Gastroesophageal sphincter (tissue), 4 donors: Measurements from ENCODE around the gene SLC4A2. TPM values are rescaled to one million over a fixed set of nuclear protein-coding genes. Genes with fewer than 3 reads are reported as not detected.

Experiments used
- ATAC-seq: fragments of 150-250 bp; one replicate; pipeline ENCODE4 v1.9.1; 2016; ENCODE audit warnings: mild to moderate bottlenecking, moderate library complexity
- H3K27ac ChIP-seq, 4 donors: fragments of 200-600 bp; sonication (generic) in 3 of 4; 1 replicate in 3 of 4; 2 replicates in 1 of 4; pipeline ENCODE4 v1.5.1; 2016 to 2019
- H3K27me3 ChIP-seq: fragments of 200-600 bp; sonication (generic); one replicate; pipeline ENCODE4 v1.5.1; 2019
- H3K36me3 ChIP-seq, 2 donors: fragments of 200-600 bp; sonication (generic); one replicate each; pipeline ENCODE4 v1.5.1; 2019; ENCODE audit warnings: control low read depth in 1 of 2
- H3K4me1 ChIP-seq, 3 donors: fragments of 200-600 bp; sonication (generic); 1 replicate in 2 of 3; 2 replicates in 1 of 3; pipeline ENCODE4 v1.5.1; 2016 to 2019; ENCODE audit warnings: control low read depth in 2 of 3
- H3K4me3 ChIP-seq, 2 donors: fragments of 200-600 bp; sonication (generic); one replicate each; pipeline ENCODE4 v1.5.1; 2019; ENCODE audit warnings: mild to moderate bottlenecking in 1 of 2, moderate library complexity in 1 of 2
- H3K9me3 ChIP-seq, 3 donors: fragments of 200-600 bp; sonication (generic); one replicate each; pipeline ENCODE4 v1.5.1; 2017 to 2019; ENCODE audit warnings: control low read depth in 2 of 3
- EP300 ChIP-seq: sonication (generic); formaldehyde crosslinking; IDR thresholded peaks from one replicate; pipeline ENCODE4 v1.6.1; 2017; ENCODE audit warnings: antibody characterized with exemption, mild to moderate bottlenecking
- POLR2A ChIP-seq, 2 donors: fragments of 450-650 bp; IDR thresholded peaks; one replicate each; pipeline ENCODE4 v1.6.1; 2017; ENCODE audit warnings: antibody characterized with exemption in 2 of 2, mild to moderate bottlenecking in 2 of 2, moderate library complexity in 1 of 2
- POLR2AphosphoS5 ChIP-seq: sonication (generic); formaldehyde crosslinking; IDR thresholded peaks from one replicate; pipeline ENCODE4 v1.6.1; 2017; ENCODE audit warnings: antibody characterized with exemption
- WGBS, 2 donors: methylation state at CpG; one replicate each; pipeline ENCODE4 v1.1.5; 2018; ENCODE audit warnings: low coverage in 1 of 2; 5-methylcytosine and 5-hydroxymethylcytosine counted together
- total RNA-seq, 4 donors: library from RNA; depleted of rRNA; stranded (reverse); fragments of >200 nt; gene quantifications; one replicate each; pipeline ENCODE4 v1.1.0, GENCODE V29; 2016
- TF ChIP-seq, protein P1 (sequence below), 4 experiments: fragments of 200-600 bp in 2 of 4; fragments of 450-650 bp in 2 of 4; sonication (generic) in 1 of 4; IDR thresholded peaks; one replicate each; pipeline ENCODE4 v1.5.1; 2017 to 2019; ENCODE audit warnings: antibody characterized with exemption in 4 of 4, mild to moderate bottlenecking in 2 of 4, moderate library complexity in 2 of 4

Gene SLC4A2
- total RNA-seq, 4 donors from 2014 or later = 77.8 to 152 (median 95.7) TPM

DNA sequence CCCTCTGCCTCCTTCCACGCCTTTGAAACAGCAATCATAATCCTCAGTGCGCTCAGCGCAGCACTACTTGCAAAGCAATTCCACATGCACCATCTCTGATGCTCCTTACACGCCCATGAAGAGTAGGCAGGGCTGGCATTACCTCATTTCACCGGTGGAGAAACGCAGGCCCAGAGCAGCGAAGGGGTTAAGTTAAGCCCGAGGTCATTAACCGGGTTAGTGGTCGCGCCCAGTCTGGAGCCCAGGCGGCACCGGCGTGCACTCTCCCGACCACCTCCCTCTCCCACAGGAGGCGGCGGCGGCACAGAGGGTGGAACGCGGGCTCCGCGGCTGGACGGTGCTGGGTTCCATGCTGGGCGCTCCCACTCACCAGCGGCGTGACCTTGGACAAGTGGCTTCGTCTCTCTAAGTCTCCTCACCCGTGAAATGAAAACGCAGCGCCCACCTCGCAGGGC lies 20.7 kb downstream of the SLC4A2 start:
- 40% methylated on average over 1 of the region's 31 CpGs; no CpG with 5 or more reads in 1 of the 2 donors for WGBS, 2 donors
- peaks cover 8 to 74% (median 33%) of the 10 kb centered on the region in 3 donors for H3K4me1 ChIP-seq
- ATAC-seq = peak; percentile 1
- H3K4me3 ChIP-seq = peak overlapping the region; percentile 85 to 98
- no peaks in the 10 kb centered on the region for H3K27me3 ChIP-seq
- peak overlapping the region; percentile 80 to 98 (median 96) for H3K27ac ChIP-seq
- no peak for TF ChIP-seq POLR2AphosphoS5
- H3K36me3 ChIP-seq = peaks cover 0 to 27% of the 10 kb centered on the region in 2 donors
- H3K9me3 ChIP-seq = no peaks in the 10 kb centered on the region

DNA sequence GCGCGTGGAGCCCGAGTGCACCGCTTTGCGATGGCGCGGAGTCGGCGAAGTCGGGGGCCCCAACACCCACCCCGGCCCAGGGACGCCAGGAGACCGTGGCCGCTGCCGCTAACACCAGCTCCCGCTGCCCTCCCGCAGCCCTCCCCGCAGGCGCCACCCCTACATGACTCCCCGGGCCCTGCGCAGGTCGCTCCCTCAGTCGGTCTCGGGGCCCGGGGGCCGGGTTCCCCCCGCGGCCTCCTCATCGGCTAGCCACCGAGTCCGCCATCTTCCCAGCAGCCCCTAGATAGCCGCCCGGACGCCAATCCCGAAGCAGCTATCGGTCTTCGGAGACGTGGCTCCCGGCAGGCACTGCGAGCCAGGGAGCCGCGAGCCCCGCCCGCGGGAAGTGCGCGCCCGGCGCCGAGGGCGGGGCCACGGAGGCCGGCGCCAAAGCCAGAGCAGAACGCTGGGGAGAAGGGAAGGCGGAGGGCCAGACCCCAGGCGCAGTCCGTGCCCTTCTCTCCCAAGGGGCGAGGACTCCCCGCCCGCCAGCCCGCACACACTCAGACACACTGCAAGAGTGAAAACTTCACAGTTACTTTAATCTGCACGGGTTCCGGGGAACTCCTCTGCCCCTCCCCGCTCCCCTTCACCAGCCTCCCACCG lies 21.3 kb downstream of the SLC4A2 start, which contains the start of gene FASTK:
TSS of gene FASTK (minus strand) at position 288 of the 648 bp plus-strand sequence. CDS start at position 245, 43 bp downstream.
- no CpG with 5 or more reads among the region's 66 CpGs for WGBS, 2 donors
- Histone ChIP-seq H3K4me1 (peaks cover 8 to 80% (median 39%) of the 10 kb centered on the region in 3 donors), H3K9me3 (no peaks in the 10 kb centered on the region), H3K27me3 (no peaks in the 10 kb centered on the region), H3K4me3 (peak within 1 kb of the TSS; percentile 85 to 98), H3K27ac (peak within 1 kb of the TSS; percentile 80 to 98 (median 96)), H3K36me3 (peaks cover 0 to 22% of the 10 kb centered on the region in 2 donors)
- TF ChIP-seq, protein P1, sequence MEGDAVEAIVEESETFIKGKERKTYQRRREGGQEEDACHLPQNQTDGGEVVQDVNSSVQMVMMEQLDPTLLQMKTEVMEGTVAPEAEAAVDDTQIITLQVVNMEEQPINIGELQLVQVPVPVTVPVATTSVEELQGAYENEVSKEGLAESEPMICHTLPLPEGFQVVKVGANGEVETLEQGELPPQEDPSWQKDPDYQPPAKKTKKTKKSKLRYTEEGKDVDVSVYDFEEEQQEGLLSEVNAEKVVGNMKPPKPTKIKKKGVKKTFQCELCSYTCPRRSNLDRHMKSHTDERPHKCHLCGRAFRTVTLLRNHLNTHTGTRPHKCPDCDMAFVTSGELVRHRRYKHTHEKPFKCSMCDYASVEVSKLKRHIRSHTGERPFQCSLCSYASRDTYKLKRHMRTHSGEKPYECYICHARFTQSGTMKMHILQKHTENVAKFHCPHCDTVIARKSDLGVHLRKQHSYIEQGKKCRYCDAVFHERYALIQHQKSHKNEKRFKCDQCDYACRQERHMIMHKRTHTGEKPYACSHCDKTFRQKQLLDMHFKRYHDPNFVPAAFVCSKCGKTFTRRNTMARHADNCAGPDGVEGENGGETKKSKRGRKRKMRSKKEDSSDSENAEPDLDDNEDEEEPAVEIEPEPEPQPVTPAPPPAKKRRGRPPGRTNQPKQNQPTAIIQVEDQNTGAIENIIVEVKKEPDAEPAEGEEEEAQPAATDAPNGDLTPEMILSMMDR (IDR thresholded peaks at IDR 0.05) = no peak
- TF ChIP-seq EP300 (no peak), POLR2AphosphoS5 (peak; percentile 34), POLR2A (IDR thresholded peaks at IDR 0.05) (peak; percentile 64 to 70)
- peak; percentile 87 for ATAC-seq

GRCh38 chr7:151081170-151082101 lies 22.0 kb downstream of the SLC4A2 start:
- WGBS, 2 donors = 20 to 100% methylated on average over 1 to 15 of the region's 64 CpGs
- peaks cover 8 to 83% (median 41%) of the 10 kb centered on the region in 3 donors for H3K4me1 ChIP-seq
- H3K4me3 ChIP-seq = peak overlapping the region; percentile 85 to 98
- H3K27me3 ChIP-seq = no peaks in the 10 kb centered on the region
- peaks cover 0 to 14% of the 10 kb centered on the region in 2 donors for H3K36me3 ChIP-seq
- H3K27ac ChIP-seq = peak overlapping the region; percentile 79 to 98 (median 96)
- no peak for TF ChIP-seq POLR2A (IDR thresholded peaks at IDR 0.05)
- TF ChIP-seq POLR2AphosphoS5 = no peak
- TF ChIP-seq, protein P1 (IDR thresholded peaks at IDR 0.05) = no peak
- TF ChIP-seq EP300 = no peak
- H3K9me3 ChIP-seq = no peaks in the 10 kb centered on the region
- ATAC-seq = peak; percentile 0

- Histone ChIP-seq H3K27ac (peak overlapping the region; percentile 79 to 98 (median 96)), H3K27me3 (no peaks in the 10 kb centered on the region), H3K4me3 (peak overlapping the region; percentile 81 to 98), H3K9me3 (no peaks in the 10 kb centered on the region), H3K36me3 (peaks cover 0 to 4% of the 10 kb centered on the region in 2 donors), H3K4me1 (peaks cover 8 to 79% (median 41%) of the 10 kb centered on the region in 3 donors)
- 8 to 44% methylated on average over 2 to 21 of the region's 42 CpGs for WGBS, 2 donors
- no peak for TF ChIP-seq POLR2AphosphoS5
- no peak for TF ChIP-seq POLR2A (IDR thresholded peaks at IDR 0.05)
- TF ChIP-seq EP300 = no peak
- TF ChIP-seq, protein P1 (IDR thresholded peaks at IDR 0.05) = no peak
- ATAC-seq = no peak
These were observed 23.0 kb downstream of the SLC4A2 start for GRCh38 chr7:151082141-151083070.
